Retinal pigment epithelial cell (primary cell): ENCODE data around the gene GABRG2.

Source experiments
- DNase-seq: peaks from one replicate; pipeline ENCODE4 v3.0.0-alpha.2; 2010; ENCODE audit warnings: low read depth
- H3K4me3 ChIP-seq: 2 replicates; pipeline ENCODE4 v1.5.1; 2011; ENCODE audit warnings: mild to moderate bottlenecking, low read length, control low read depth, moderate library complexity
- CTCF ChIP-seq: conservative IDR thresholded peaks from 2 replicates; pipeline ENCODE4 v1.5.1; 2011; ENCODE audit warnings: low read depth, low read length, control low read depth, inconsistent platforms

The GABRG2 gene

GRCh38 chr5:162119801-162120200, 52.2 kb downstream of the GABRG2 start:
- no peak for TF ChIP-seq CTCF
- DNase-seq: no peak
- no peak overlapping the region for H3K4me3 ChIP-seq

DNA sequence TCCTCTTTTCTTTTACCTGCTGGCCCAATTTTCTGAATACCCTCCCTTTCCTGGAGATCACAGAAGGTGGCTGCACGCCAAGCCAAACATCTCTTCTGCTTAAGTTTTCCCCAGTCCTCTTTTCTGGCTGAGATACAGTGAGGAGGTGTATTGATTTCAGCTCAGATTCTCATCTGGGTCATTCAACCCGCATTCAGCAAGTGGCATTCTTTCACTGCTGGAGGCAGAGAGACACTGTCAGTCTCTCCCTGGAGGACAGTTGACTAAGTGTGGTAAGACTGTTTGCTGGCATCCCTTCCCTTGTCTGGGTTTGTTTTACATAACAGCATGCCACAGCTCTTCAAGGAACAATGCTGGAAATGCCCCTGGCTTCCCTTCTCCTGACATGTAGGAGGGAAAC, 60.5 kb downstream of the GABRG2 start:
- no peak for TF ChIP-seq CTCF
- DNase-seq: no peak

GRCh38 chr5:162132348-162132747, 64.8 kb downstream of the GABRG2 start:
- no peak overlapping the region for H3K4me3 ChIP-seq
- no peak for TF ChIP-seq CTCF
- DNase-seq: no peak

More for the DNA sequence above, 60.5 kb downstream of the GABRG2 start:
- no peak overlapping the region for H3K4me3 ChIP-seq

- H3K4me3 ChIP-seq: no peak overlapping the region
- no peak for TF ChIP-seq CTCF
- no peak for DNase-seq
These were observed 71.6 kb downstream of the GABRG2 start for GRCh38 chr5:162139190-162139589.

- no peak overlapping the region for H3K4me3 ChIP-seq
- no peak for DNase-seq
- no peak for TF ChIP-seq CTCF
These were observed 86.7 kb downstream of the GABRG2 start for GRCh38 chr5:162154242-162154641.

DNA sequence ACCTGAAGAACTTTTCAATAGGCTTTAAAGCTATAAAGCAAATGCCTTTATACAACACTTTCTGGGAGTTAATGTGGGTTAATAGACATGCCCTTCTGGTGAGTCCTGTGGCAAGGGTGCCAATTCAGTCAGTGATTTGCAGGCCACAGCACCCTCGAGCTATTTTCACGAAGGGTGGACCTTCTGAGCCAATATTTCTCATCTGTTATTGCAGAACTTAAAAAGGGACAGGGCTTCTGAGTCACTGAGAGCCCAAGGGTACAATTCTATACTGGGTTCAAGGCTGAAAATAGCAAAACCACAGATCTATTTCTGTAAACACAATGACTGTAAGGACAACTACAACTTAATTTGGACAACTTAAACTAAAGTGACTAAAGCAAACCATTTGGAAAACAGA, 92.8 kb downstream of the GABRG2 start:
- TF ChIP-seq CTCF: no peak
- no peak for DNase-seq
- no peak overlapping the region for H3K4me3 ChIP-seq

- no peak overlapping the region for H3K4me3 ChIP-seq
- no peak for DNase-seq
- TF ChIP-seq CTCF: no peak
These were observed 96.1 kb downstream of the GABRG2 start for GRCh38 chr5:162163663-162164062.
